ENCODE results near the gene MGLL.
"Not testable (repeated sequence)": the region's sequence is repeated elsewhere in the genome, so short reads cannot be mapped to it uniquely, and the experiment has no call there.

GRCh38 chr3:127654993-127655392, 167.3 kb downstream of the MGLL start:
- not testable (repeated sequence) for TF ChIP-seq CTCF (IDR thresholded peaks at IDR 0.05); POLR2AphosphoS5 (IDR thresholded peaks at IDR 0.05; ENCODE audit: low read depth, low read length)
